IMR-90 (cell line): Measurements from ENCODE around the gene ITGA3. TPM values are rescaled to one million over a fixed set of nuclear protein-coding genes. Genes with fewer than 3 reads are reported as not detected.

Source experiments
- ATAC-seq: fragments of 200-7000 bp; cut with Tn5 transposase; 2 replicates; pipeline ENCODE4 v1.9.1; 2020; ENCODE audit warnings: low read depth, mild to moderate bottlenecking, moderate library complexity
- BruUV-seq: library from RNA; stranded (reverse); fragments of 400-500 nt; replicated peaks from 2 replicates; lab custom pipeline; 2021; lab: Mats Ljungman, UMichigan
- CTCF ChIA-PET: fragments of 300-600 bp; formaldehyde crosslinking; extraction: SDS; loops from one replicate; lab custom pipeline; 2021; ENCODE audit warnings: antibody characterized with exemption; lab: Yijun Ruan, JAX
- POLR2A ChIA-PET: fragments of 300-600 bp; sonication (Branson Sonifier 250); formaldehyde crosslinking; loops from one replicate; lab custom pipeline; 2022; ENCODE audit warnings: antibody characterized with exemption; ENCODE audit not compliant: unreplicated experiment; lab: Charles Lee
- DNase-seq: peaks from one replicate; pipeline ENCODE4 v3.0.0; 2013
- H2AFZ ChIP-seq: replicated peaks from 2 replicates; pipeline ENCODE3; 2013; ENCODE audit warnings: low read length, mild to moderate bottlenecking; ENCODE audit not compliant: poor library complexity
- H2AK5ac ChIP-seq: 2 replicates; pipeline ENCODE4 v1.6.1; 2013; ENCODE audit warnings: low read depth, low read length, inconsistent platforms
- H2AK9ac ChIP-seq: replicated peaks from 2 replicates; pipeline ENCODE3; 2013; ENCODE audit warnings: mild to moderate bottlenecking, low read depth, low read length, moderate library complexity; ENCODE audit not compliant: poor library complexity
- H2BK120ac ChIP-seq: 2 replicates; pipeline ENCODE4 v1.6.1; 2013; ENCODE audit warnings: low read depth, low read length, inconsistent platforms
- H2BK15ac ChIP-seq: 3 replicates; pipeline ENCODE4 v1.6.1; 2013; ENCODE audit warnings: low read depth, low read length, inconsistent platforms
- H2BK20ac ChIP-seq: 2 replicates; pipeline ENCODE4 v1.6.1; 2013; ENCODE audit warnings: low read depth, mild to moderate bottlenecking, inconsistent platforms, low read length, moderate library complexity
- H2BK5ac ChIP-seq: 2 replicates; pipeline ENCODE4 v1.6.1; 2013; ENCODE audit warnings: mild to moderate bottlenecking, low read depth, low read length, inconsistent platforms; ENCODE audit not compliant: poor library complexity, severe bottlenecking
- H3K14ac ChIP-seq: replicated peaks from 2 replicates; pipeline ENCODE4 v1.6.1; 2013; ENCODE audit warnings: low read depth, low read length, inconsistent platforms
- H3K18ac ChIP-seq: 2 replicates; pipeline ENCODE4 v1.6.1; 2013; ENCODE audit warnings: low read depth, low read length, control low read depth
- H3K23ac ChIP-seq: 2 replicates; pipeline ENCODE4 v1.6.1; 2013; ENCODE audit warnings: low read depth, low read length, inconsistent platforms
- H3K27ac ChIP-seq: 2 replicates; pipeline ENCODE4 v1.5.1; 2013; ENCODE audit warnings: mild to moderate bottlenecking, control low read depth, low read length; ENCODE audit not compliant: insufficient read depth
- H3K27me3 ChIP-seq: 2 replicates; pipeline ENCODE4 v1.6.1; 2013; ENCODE audit warnings: low read length; ENCODE audit not compliant: control insufficient read depth, insufficient read depth
- H3K36me3 ChIP-seq: 2 replicates; pipeline ENCODE4 v1.6.1; 2013; ENCODE audit warnings: low read length, mixed read lengths; ENCODE audit not compliant: control insufficient read depth, insufficient read depth
- H3K4ac ChIP-seq: 2 replicates; pipeline ENCODE4 v1.6.1; 2013; ENCODE audit warnings: low read depth, low read length, inconsistent platforms
- H3K4me1 ChIP-seq: 2 replicates; pipeline ENCODE4 v1.6.1; 2013; ENCODE audit warnings: low read length, mixed read lengths; ENCODE audit not compliant: control insufficient read depth, insufficient read depth
- H3K4me2 ChIP-seq: 2 replicates; pipeline ENCODE4 v1.6.1; 2013; ENCODE audit warnings: low read depth, mild to moderate bottlenecking, control low read depth, low read length, moderate library complexity
- H3K4me3 ChIP-seq: 2 replicates; pipeline ENCODE4 v1.5.1; 2013; ENCODE audit warnings: low read depth, mild to moderate bottlenecking, control low read depth, low read length, moderate library complexity; ENCODE audit not compliant: insufficient read depth
- H3K56ac ChIP-seq: 2 replicates; pipeline ENCODE4 v1.6.1; 2013; ENCODE audit warnings: low read length, inconsistent platforms; ENCODE audit not compliant: insufficient read depth; ENCODE audit errors: extremely low read depth
- H3K79me1 ChIP-seq, 2 experiments: 2 replicates each; pipeline ENCODE4 v1.6.1; 2013; ENCODE audit warnings: low read length in 2 of 2, inconsistent platforms in 1 of 2, low read depth in 1 of 2
- H3K9ac ChIP-seq: 2 replicates; pipeline ENCODE4 v1.6.1; 2013; ENCODE audit warnings: low read depth, low read length, control low read depth
- H3K9me1 ChIP-seq: 2 replicates; pipeline ENCODE4 v1.6.1; 2013; ENCODE audit warnings: low read length, inconsistent platforms; ENCODE audit not compliant: insufficient read depth
- H3K9me3 ChIP-seq: 2 replicates; pipeline ENCODE4 v1.6.1; 2013; ENCODE audit warnings: low read length; ENCODE audit not compliant: control insufficient read depth, insufficient read depth
- H4K20me1 ChIP-seq: 2 replicates; pipeline ENCODE4 v1.6.1; 2013; ENCODE audit warnings: low read length, inconsistent platforms; ENCODE audit not compliant: insufficient read depth
- H4K5ac ChIP-seq: 2 replicates; pipeline ENCODE4 v1.6.1; 2013; ENCODE audit warnings: mild to moderate bottlenecking, low read depth, low read length, control low read depth
- H4K8ac ChIP-seq, 2 experiments: 2 replicates each; pipeline ENCODE4 v1.6.1; 2013; ENCODE audit warnings: low read depth in 2 of 2, low read length in 2 of 2, control low read depth in 1 of 2, inconsistent platforms in 1 of 2
- H4K91ac ChIP-seq: 2 replicates; pipeline ENCODE4 v1.6.1; 2013; ENCODE audit warnings: low read depth, low read length, inconsistent platforms; ENCODE audit not compliant: insufficient read depth
- MXI1 ChIP-seq: IDR thresholded peaks from 2 replicates; pipeline ENCODE4 v1.6.1; 2012; ENCODE audit warnings: low read depth, mild to moderate bottlenecking, low read length, moderate library complexity, borderline replicate concordance
- NFE2L2 ChIP-seq: fragments of 150-350 bp; IDR thresholded peaks from 2 replicates; pipeline ENCODE4 v1.6.1; 2016; ENCODE audit warnings: low read depth, mild to moderate bottlenecking, low read length
- POLR2A ChIP-seq: IDR thresholded peaks from 2 replicates; pipeline ENCODE4 v1.6.1; 2012; ENCODE audit warnings: mild to moderate bottlenecking, low read depth, low read length
- SMC3 ChIP-seq: fragments of 150-350 bp; IDR thresholded peaks from 2 replicates; pipeline ENCODE4 v1.6.1; 2016; ENCODE audit warnings: low read depth, mild to moderate bottlenecking, antibody characterized with exemption, low read length, moderate library complexity
- WGBS, 2 experiments: methylation state at CpG; one replicate each; pipeline versions ENCODE4 v1.1.5 to v1.1.7; 2013; ENCODE audit warnings: missing lambda C conversion rate in 2 of 2; ENCODE audit not compliant: insufficient read length in 1 of 2; ENCODE audit errors: extremely low coverage in 2 of 2; 5-methylcytosine and 5-hydroxymethylcytosine counted together
- dilution Hi-C: fragments of 300-500 bp; cut with HindIII; formaldehyde crosslinking; loops from one replicate; pipeline ENCODE4 v1.14.3; 2018; ENCODE audit warnings: low sequenced_read_pairs; ENCODE audit not compliant: unreplicated experiment
- in situ Hi-C: fragments of 300-500 bp; cut with MboI; formaldehyde crosslinking; loops from 3 replicates; pipeline ENCODE4 v1.14.3; 2019; ENCODE audit warnings: low sequenced_read_pairs, inconsistent platforms, mixed read lengths
- intact Hi-C: fragments of 100-400 bp; cut with micrococcal nuclease; formaldehyde crosslinking; loops from 2 replicates; pipeline ENCODE4 v1.10.0; 2022
- polyA plus RNA-seq, 3 experiments: library from polyadenylated mRNA; depleted of rRNA; stranded (reverse); fragments of >200 nt; gene quantifications; 2 replicates each; pipeline ENCODE4 v1.2.3, GENCODE V29; 2012; ENCODE audit warnings: low replicate concordance in 1 of 3
- total RNA-seq: library from RNA; depleted of rRNA; stranded (reverse); fragments of >200 nt; gene quantifications from 2 replicates; pipeline ENCODE4 v1.2.3, GENCODE V29; 2012

The ITGA3 gene
- total and polyA plus RNA-seq, 2 of the 4 experiments (the other 2 are of a cell fraction): 78.0 to 202 TPM

GRCh38 chr17:50093246-50093645 lies 37.3 kb downstream of the ITGA3 start:
- Histone ChIP-seq H3K14ac (no peak overlapping the region), H3K9me1 (no peaks in the 10 kb centered on the region), H4K5ac (no peak overlapping the region), H3K18ac (no peak overlapping the region), H3K23ac (no peak overlapping the region), H3K27me3 (no peaks in the 10 kb centered on the region), H2BK15ac (no peak overlapping the region), H2BK20ac (no peak overlapping the region), H3K4ac (no peak overlapping the region), H3K79me1 (peaks cover 6 to 13% of the 10 kb centered on the region in 2 experiments; a peak in 3 of 4 replicates), H2BK5ac (no peak overlapping the region), H3K4me2 (no peak overlapping the region), H3K4me3 (no peak overlapping the region), H3K4me1 (peaks cover 5% of the 10 kb centered on the region; the same call in 1 of the 2 replicates), H2AFZ (no peak overlapping the region), H3K36me3 (peaks cover 25% of the 10 kb centered on the region), H3K27ac (no peak overlapping the region), H3K9me3 (no peaks in the 10 kb centered on the region), H2BK120ac (no peak overlapping the region), H2AK9ac (no peak overlapping the region), H2AK5ac (no peak overlapping the region), H4K91ac (no peak overlapping the region), H4K8ac (no peak overlapping the region), H3K9ac (no peak overlapping the region), H4K20me1 (no peaks in the 10 kb centered on the region; the same call in 1 of the 2 replicates), H3K56ac (no peak overlapping the region)
- WGBS, 2 experiments: 81% methylated on average over 3 of the region's 3 CpGs; no CpG with 5 or more reads in 1 of the 2 experiments
- DNase-seq (no peak), ATAC-seq (no peak)
- no TSS peak for BruUV-seq
- intact Hi-C loops (no loop called here), in situ Hi-C loops (loop anchor here (5.0 kb wide), 1 partner anchor 204 kb away; no protein-coding TSS in a partner anchor), dilution Hi-C loops (no loop called here)
- POLR2A ChIA-PET: interaction anchor here (1.6 kb wide), 1 partner anchor 66 kb away, joined by 4 read pairs; no protein-coding TSS in a partner anchor
- CTCF ChIA-PET: interaction anchor here (0.6 to 2.5 kb wide), 6 partner anchors 55 to 207 kb away, joined by 3 to 15 read pairs (median 6); no protein-coding TSS in a partner anchor
- TF ChIP-seq POLR2A: no peak
- TF ChIP-seq NFE2L2: no peak
- no peak for TF ChIP-seq MXI1
- TF ChIP-seq SMC3: no peak
